ENCODE data around the gene KCNIP1.
A peak's percentile ranks its signal among the peaks of the same experiment; 100 is the strongest.

The KCNIP1 gene

DNA sequence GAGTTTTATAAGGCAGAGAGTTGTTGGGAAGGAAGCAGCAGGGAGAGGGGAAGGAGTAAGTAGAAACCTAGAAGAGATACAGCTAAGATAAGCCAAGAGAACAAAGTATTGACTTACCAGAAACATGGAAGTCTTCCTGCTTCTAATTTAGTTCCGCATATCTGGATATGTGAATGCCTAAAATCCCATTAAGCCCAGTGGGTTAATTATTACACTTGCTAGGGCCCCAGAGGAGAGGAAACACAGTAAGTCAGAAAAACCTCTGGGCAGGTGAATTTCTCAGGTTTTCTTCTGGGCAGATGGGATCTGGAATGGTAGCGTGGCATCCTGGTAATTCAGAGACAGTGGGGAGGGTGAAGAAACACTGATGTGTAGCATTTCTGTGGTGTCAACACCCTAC, 175.0 kb downstream of the KCNIP1 start:
- Histone ChIP-seq H3K9me2 (replicated peaks; ENCODE audit: low read depth, low read length) (no peaks in the 10 kb centered on the region), H3K4me1 (ENCODE audit: insufficient read depth, low read length, poor library complexity, severe bottlenecking) (no peaks in the 10 kb centered on the region), H3K79me2 (ENCODE audit: insufficient read depth, low read length) (no peaks in the 10 kb centered on the region), H3K4me2 (ENCODE audit: low read depth, low read length, poor library complexity, severe bottlenecking) (no peak overlapping the region), H3K9me3 (ENCODE audit: insufficient read depth, low read depth, low read length) (no peaks in the 10 kb centered on the region), H3K36me3 (ENCODE audit: insufficient read depth, low read length) (no peaks in the 10 kb centered on the region), H4K20me1 (ENCODE audit: insufficient read depth, low read length, poor library complexity, severe bottlenecking) (no peaks in the 10 kb centered on the region), H3K9ac (ENCODE audit: low read depth, low read length, poor library complexity, severe bottlenecking) (no peak overlapping the region), H3F3A (ENCODE audit: low read depth) (no peaks in the 10 kb centered on the region), H3K27me3 (ENCODE audit: insufficient read depth, low read length, poor library complexity, severe bottlenecking) (no peaks in the 10 kb centered on the region), H3K4me3 (ENCODE audit: low read length, poor library complexity, severe bottlenecking) (no peak overlapping the region), H2AFZ (ENCODE audit: low read length) (no peak overlapping the region)
- no peak for TF ChIP-seq EZH2phosphoT487 (IDR thresholded peaks at IDR 0.05; ENCODE audit: borderline replicate concordance)
- TF ChIP-seq, protein P1, sequence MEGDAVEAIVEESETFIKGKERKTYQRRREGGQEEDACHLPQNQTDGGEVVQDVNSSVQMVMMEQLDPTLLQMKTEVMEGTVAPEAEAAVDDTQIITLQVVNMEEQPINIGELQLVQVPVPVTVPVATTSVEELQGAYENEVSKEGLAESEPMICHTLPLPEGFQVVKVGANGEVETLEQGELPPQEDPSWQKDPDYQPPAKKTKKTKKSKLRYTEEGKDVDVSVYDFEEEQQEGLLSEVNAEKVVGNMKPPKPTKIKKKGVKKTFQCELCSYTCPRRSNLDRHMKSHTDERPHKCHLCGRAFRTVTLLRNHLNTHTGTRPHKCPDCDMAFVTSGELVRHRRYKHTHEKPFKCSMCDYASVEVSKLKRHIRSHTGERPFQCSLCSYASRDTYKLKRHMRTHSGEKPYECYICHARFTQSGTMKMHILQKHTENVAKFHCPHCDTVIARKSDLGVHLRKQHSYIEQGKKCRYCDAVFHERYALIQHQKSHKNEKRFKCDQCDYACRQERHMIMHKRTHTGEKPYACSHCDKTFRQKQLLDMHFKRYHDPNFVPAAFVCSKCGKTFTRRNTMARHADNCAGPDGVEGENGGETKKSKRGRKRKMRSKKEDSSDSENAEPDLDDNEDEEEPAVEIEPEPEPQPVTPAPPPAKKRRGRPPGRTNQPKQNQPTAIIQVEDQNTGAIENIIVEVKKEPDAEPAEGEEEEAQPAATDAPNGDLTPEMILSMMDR (conservative IDR thresholded peaks at IDR 0.05; ENCODE audit: low read length) = no peak

DNA sequence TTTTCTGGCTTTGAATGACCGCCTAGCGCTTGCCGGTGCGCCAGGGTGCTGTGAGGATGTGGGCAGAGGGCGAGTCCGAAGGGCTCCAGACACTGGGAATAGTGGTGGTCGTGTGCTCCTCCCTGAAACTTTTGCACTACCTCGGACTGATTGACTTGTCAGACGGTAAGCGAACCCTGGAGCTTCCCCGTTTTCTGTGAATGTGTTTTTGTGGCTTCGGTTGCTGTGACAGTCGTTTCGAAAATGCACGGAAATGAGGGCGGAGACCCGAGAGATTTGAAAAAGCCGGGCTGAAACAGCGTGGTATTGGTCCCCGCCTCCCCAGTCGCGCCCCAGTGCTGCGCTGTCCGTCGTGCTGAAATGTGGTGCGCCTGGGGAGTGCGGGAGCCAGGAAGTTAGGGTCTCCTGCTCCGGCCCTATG, 177.2 kb downstream of the KCNIP1 start:
- Histone ChIP-seq H2AFZ (ENCODE audit: low read length) (no peak overlapping the region), H3F3A (ENCODE audit: low read depth) (no peaks in the 10 kb centered on the region), H3K27me3 (ENCODE audit: insufficient read depth, low read length, poor library complexity, severe bottlenecking) (no peaks in the 10 kb centered on the region), H3K9me3 (ENCODE audit: insufficient read depth, low read depth, low read length) (no peaks in the 10 kb centered on the region), H3K79me2 (ENCODE audit: insufficient read depth, low read length) (no peaks in the 10 kb centered on the region), H3K4me3 (ENCODE audit: low read length, poor library complexity, severe bottlenecking) (peak overlapping the region; percentile 41), H3K4me2 (ENCODE audit: low read depth, low read length, poor library complexity, severe bottlenecking) (peak overlapping the region; percentile 67), H3K4me1 (ENCODE audit: insufficient read depth, low read length, poor library complexity, severe bottlenecking) (no peaks in the 10 kb centered on the region), H3K36me3 (ENCODE audit: insufficient read depth, low read length) (no peaks in the 10 kb centered on the region), H3K9me2 (replicated peaks; ENCODE audit: low read depth, low read length) (no peaks in the 10 kb centered on the region), H4K20me1 (ENCODE audit: insufficient read depth, low read length, poor library complexity, severe bottlenecking) (no peaks in the 10 kb centered on the region), H3K9ac (ENCODE audit: low read depth, low read length, poor library complexity, severe bottlenecking) (no peak overlapping the region)
- TF ChIP-seq, protein P1 (conservative IDR thresholded peaks at IDR 0.05; ENCODE audit: low read length) = no peak
- TF ChIP-seq EZH2phosphoT487 (IDR thresholded peaks at IDR 0.05; ENCODE audit: borderline replicate concordance) = no peak

DNA sequence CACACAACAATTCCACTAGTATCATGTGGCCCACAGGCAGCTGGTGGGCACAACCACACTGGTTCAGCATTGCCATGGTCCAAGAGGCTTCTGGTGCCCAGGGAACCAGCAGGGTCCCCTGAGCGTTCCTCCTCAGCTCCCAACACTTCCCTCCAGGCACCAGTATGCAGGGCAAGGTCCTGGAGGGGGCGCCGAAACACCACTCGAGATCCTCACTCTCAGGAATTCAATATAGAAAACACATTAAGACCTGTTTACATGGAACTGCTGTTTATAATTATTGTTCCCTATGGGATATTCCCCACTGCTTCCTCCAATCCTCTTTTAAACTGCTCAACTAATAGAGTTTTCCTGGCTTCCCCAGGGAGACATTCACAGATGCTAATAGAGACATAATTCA, 187.8 kb downstream of the KCNIP1 start:
- Histone ChIP-seq H4K20me1 (ENCODE audit: insufficient read depth, low read length, poor library complexity, severe bottlenecking) (no peaks in the 10 kb centered on the region), H3K27me3 (ENCODE audit: insufficient read depth, low read length, poor library complexity, severe bottlenecking) (no peaks in the 10 kb centered on the region), H3K4me2 (ENCODE audit: low read depth, low read length, poor library complexity, severe bottlenecking) (no peak overlapping the region), H2AFZ (ENCODE audit: low read length) (no peak overlapping the region), H3K36me3 (ENCODE audit: insufficient read depth, low read length) (no peaks in the 10 kb centered on the region), H3K9ac (ENCODE audit: low read depth, low read length, poor library complexity, severe bottlenecking) (no peak overlapping the region), H3K4me1 (ENCODE audit: insufficient read depth, low read length, poor library complexity, severe bottlenecking) (no peaks in the 10 kb centered on the region), H3K9me2 (replicated peaks; ENCODE audit: low read depth, low read length) (no peaks in the 10 kb centered on the region), H3F3A (ENCODE audit: low read depth) (no peaks in the 10 kb centered on the region), H3K9me3 (ENCODE audit: insufficient read depth, low read depth, low read length) (no peaks in the 10 kb centered on the region), H3K4me3 (ENCODE audit: low read length, poor library complexity, severe bottlenecking) (no peak overlapping the region), H3K79me2 (ENCODE audit: insufficient read depth, low read length) (no peaks in the 10 kb centered on the region)
- TF ChIP-seq EZH2phosphoT487 (IDR thresholded peaks at IDR 0.05; ENCODE audit: borderline replicate concordance) = no peak
- TF ChIP-seq, protein P1 (conservative IDR thresholded peaks at IDR 0.05; ENCODE audit: low read length) = peak; percentile 15; the same call in 1 of the 2 replicates

Data from Loucy (cell line).